ENCODE data around the gene TBL1X.

Gene TBL1X

GRCh38 chrX:9562851-9563250 is 98.0 kb downstream of the TBL1X start:
- Histone ChIP-seq H3K4me3 (ENCODE audit: low read depth in 1 of 2, low read length in 1 of 2) (no peak overlapping the region), H3K27me3 (no peaks in the 10 kb centered on the region), H3K36me3 (no peaks in the 10 kb centered on the region), H3K4me1 (ENCODE audit: control insufficient read depth in 1 of 2, insufficient read depth in 1 of 2, low read depth in 1 of 2, low read length in 1 of 2) (no peaks in the 10 kb centered on the region), H3K27ac (no peak overlapping the region), H3K9me3 (no peaks in the 10 kb centered on the region)
- TF ChIP-seq, protein P1, sequence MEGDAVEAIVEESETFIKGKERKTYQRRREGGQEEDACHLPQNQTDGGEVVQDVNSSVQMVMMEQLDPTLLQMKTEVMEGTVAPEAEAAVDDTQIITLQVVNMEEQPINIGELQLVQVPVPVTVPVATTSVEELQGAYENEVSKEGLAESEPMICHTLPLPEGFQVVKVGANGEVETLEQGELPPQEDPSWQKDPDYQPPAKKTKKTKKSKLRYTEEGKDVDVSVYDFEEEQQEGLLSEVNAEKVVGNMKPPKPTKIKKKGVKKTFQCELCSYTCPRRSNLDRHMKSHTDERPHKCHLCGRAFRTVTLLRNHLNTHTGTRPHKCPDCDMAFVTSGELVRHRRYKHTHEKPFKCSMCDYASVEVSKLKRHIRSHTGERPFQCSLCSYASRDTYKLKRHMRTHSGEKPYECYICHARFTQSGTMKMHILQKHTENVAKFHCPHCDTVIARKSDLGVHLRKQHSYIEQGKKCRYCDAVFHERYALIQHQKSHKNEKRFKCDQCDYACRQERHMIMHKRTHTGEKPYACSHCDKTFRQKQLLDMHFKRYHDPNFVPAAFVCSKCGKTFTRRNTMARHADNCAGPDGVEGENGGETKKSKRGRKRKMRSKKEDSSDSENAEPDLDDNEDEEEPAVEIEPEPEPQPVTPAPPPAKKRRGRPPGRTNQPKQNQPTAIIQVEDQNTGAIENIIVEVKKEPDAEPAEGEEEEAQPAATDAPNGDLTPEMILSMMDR (IDR thresholded peaks at IDR 0.05), result no peak

GRCh38 chrX:9566150-9566621 is 101.3 kb downstream of the TBL1X start:
- Histone ChIP-seq H3K36me3 (no peaks in the 10 kb centered on the region), H3K27ac (no peak overlapping the region), H3K27me3 (no peaks in the 10 kb centered on the region), H3K9me3 (no peaks in the 10 kb centered on the region), H3K4me1 (ENCODE audit: control insufficient read depth in 1 of 2, insufficient read depth in 1 of 2, low read depth in 1 of 2, low read length in 1 of 2) (peaks cover 0 to 5% of the 10 kb centered on the region in 2 experiments), H3K4me3 (ENCODE audit: low read depth in 1 of 2, low read length in 1 of 2) (no peak overlapping the region)
- TF ChIP-seq, protein P1 (IDR thresholded peaks at IDR 0.05), result no peak

- TF ChIP-seq, protein P1 (IDR thresholded peaks at IDR 0.05), result no peak
These were observed 105.0 kb downstream of the TBL1X start for GRCh38 chrX:9569876-9570301.

GRCh38 chrX:9573282-9574106 is 108.6 kb downstream of the TBL1X start:
- Histone ChIP-seq H3K4me1 (ENCODE audit: control insufficient read depth in 1 of 2, insufficient read depth in 1 of 2, low read depth in 1 of 2, low read length in 1 of 2) (peaks cover 0 to 5% of the 10 kb centered on the region in 2 experiments), H3K36me3 (no peaks in the 10 kb centered on the region), H3K27me3 (no peaks in the 10 kb centered on the region), H3K4me3 (ENCODE audit: low read depth in 1 of 2, low read length in 1 of 2) (no peak overlapping the region), H3K27ac (no peak overlapping the region), H3K9me3 (no peaks in the 10 kb centered on the region)
- TF ChIP-seq, protein P1 (IDR thresholded peaks at IDR 0.05), result no peak

More at GRCh38 chrX:9569876-9570301, 105.0 kb downstream of the TBL1X start:
- no peak overlapping the region for H3K4me3 ChIP-seq (ENCODE audit: low read depth in 1 of 2, low read length in 1 of 2)
- H3K27me3 ChIP-seq, result no peaks in the 10 kb centered on the region
- H3K27ac ChIP-seq, result no peak overlapping the region
- H3K4me1 ChIP-seq (ENCODE audit: control insufficient read depth in 1 of 2, insufficient read depth in 1 of 2, low read depth in 1 of 2, low read length in 1 of 2), result peaks cover 0 to 5% of the 10 kb centered on the region in 2 experiments
- H3K36me3 ChIP-seq, result no peaks in the 10 kb centered on the region
- no peaks in the 10 kb centered on the region for H3K9me3 ChIP-seq

- TF ChIP-seq, protein P1 (IDR thresholded peaks at IDR 0.05), result no peak
These were observed 111.2 kb downstream of the TBL1X start for GRCh38 chrX:9576059-9576458.

More at GRCh38 chrX:9576059-9576458, 111.2 kb downstream of the TBL1X start:
- peaks cover 3 to 13% of the 10 kb centered on the region in 2 experiments for H3K4me1 ChIP-seq (ENCODE audit: control insufficient read depth in 1 of 2, insufficient read depth in 1 of 2, low read depth in 1 of 2, low read length in 1 of 2)
- no peaks in the 10 kb centered on the region for H3K36me3 ChIP-seq
- H3K27ac ChIP-seq, result no peak overlapping the region
- H3K4me3 ChIP-seq (ENCODE audit: low read depth in 1 of 2, low read length in 1 of 2), result no peak overlapping the region
- no peaks in the 10 kb centered on the region for H3K9me3 ChIP-seq
- no peaks in the 10 kb centered on the region for H3K27me3 ChIP-seq

All from neutrophil (primary cell).